GM19455 (cell line): Measurements from ENCODE around the gene UNC5C.

Experiments used
- ATAC-seq: cut with Tn5 transposase; IDR thresholded peaks from one replicate; pipeline ENCODE4 v1.9.1; 2021; ENCODE audit not compliant: unreplicated experiment

UNC5C gene

DNA sequence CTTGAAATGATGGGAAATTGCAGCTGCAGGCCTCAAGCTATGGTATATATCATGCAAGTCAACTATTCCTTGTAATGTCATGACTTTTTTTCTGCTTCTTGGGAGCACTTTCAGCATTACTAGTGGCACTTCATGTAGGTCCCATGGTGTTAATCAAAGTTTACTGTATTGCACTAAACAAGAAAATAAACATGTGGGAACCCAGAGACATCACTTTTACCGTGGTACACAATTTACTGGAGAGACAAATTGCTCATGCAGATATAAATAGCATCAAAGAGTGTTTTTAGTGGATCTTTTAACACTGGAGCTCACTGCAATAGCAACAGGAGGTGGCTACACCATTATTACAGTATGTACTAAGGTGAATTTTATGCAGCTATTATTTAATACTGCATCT, 79.2 kb downstream of the UNC5C start:
- no peak for ATAC-seq

DNA sequence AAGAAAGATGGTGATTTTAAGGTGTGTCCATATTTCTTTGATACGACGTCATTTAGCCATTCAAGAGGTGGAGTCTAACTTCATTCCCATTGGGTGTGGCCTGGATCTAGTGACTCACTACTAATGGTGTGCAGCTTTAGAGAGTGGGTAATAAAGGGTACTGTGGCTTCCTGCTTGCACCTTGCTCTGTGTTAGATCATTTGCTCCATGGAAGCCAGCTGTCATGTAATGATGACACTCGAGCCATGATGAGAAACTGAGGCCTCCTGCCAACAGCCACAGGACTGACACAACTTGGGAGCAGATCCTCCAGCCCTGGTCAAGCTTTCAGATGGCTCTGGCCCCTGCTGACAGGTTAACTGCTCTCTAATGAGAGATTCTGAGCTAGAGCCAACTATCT, 82.0 kb downstream of the UNC5C start:
- ATAC-seq = no peak

DNA sequence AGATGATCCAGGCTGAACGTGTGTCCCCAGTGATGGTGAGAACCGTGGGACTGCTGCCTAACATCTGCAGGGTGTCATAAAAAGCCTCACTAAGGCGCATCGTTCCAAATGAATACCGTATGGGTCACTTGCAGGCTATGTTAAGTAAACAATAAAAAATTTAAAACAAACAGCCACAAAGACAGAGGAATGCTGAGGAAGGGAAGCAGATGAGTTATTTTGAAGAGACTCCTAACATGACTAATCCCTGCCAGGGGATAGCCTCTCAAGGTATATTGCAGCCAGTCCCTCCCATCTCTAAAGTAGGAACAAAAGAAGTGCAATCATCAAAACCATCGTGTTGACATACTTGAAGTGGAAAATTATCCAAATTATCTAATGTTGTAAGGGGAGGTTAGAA, 83.8 kb downstream of the UNC5C start:
- no peak for ATAC-seq

DNA sequence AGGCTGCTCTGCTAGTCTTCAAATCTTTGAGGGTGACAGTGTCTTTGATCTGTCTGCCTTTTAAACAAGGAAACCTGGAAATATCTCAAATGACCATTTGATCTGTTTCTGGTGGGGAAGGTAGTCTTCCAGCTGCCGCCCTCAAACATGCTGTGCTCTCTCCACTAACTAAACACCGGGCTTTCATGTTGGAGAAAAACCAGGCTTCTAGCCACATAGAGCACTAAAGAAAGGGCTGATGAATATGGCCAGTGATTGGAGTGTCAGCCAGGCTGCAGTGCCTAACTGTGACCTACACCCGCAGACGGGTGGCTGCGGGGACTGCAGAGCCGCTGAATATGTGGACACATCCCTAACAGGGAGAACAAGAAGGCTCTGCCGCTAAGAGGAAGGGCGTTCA, 85.9 kb downstream of the UNC5C start:
- ATAC-seq = no peak

DNA sequence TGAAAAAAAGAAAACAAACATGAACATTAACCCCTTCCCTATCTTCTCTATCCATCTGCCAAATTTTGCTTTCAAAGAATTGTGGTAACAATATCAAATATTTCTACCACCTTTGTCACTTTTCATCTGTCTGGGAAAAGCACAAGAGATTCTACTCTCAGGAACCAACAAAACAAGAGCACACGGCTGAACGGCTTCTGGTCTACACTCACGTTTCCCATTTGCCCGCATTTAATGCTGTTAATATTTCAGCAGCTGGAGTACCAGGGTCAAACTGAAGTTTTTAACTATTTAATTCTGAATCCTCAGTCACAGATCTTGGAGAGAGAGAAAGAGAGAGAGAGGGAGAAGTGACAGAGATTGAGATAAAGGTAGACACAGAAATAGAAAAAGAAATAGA, 91.4 kb downstream of the UNC5C start:
- ATAC-seq = no peak

DNA sequence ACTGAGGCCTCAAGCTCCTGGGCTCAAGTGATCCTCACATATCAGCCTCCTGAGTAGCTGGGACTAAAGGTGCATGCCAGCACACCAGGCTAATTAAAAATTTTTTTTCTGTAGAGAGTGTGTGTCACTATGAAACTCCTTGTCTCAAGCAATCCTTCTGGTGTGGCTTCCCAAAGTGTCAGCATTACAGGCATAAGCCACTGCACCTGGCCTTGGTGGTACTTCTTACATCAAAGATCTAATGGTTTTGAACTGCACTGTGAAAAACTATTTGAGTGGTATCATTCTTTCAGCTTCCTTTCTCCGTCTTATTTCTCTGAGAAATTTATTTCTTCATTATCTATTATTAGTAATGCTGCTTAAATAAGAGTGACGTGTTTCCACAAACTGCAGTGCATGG, 98.5 kb downstream of the UNC5C start:
- no peak for ATAC-seq

DNA sequence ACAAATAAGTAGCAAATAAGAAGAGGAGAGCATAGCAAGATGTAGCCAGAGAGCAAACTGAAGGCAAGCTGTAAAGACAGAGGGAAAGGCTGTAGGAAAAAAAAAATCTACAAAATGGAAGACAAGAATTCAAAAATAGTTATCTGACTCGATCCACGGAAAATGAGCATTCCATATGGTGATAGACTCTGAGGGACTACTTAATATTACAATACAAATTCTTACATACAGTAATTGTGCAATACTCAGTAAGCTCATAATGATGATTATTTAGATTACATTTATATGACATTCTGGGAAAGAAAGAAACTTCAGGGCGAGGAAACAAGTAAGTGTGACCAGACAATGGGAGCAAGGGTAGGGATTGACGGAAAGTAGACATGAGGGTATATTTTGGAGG, 102.6 kb downstream of the UNC5C start:
- ATAC-seq = no peak

DNA sequence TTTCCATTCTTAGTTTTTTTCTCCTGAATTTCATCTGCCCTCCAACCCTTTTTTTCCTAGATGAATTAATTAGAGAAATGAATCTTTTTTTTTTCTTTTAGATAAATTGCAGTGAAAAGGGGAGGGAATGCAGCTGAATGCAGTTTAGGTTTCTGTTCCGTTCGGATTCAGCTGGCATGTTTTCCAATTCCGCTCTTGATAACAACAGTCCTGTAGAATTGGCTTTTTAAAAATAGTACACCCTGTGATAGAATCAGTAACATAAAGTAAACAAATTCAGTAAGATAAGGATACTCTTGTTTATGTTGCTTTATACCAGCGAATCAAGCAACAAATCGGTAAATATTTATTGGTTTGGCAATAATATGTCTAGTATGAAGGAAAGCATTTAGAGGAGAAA, 103.5 kb downstream of the UNC5C start:
- no peak for ATAC-seq

DNA sequence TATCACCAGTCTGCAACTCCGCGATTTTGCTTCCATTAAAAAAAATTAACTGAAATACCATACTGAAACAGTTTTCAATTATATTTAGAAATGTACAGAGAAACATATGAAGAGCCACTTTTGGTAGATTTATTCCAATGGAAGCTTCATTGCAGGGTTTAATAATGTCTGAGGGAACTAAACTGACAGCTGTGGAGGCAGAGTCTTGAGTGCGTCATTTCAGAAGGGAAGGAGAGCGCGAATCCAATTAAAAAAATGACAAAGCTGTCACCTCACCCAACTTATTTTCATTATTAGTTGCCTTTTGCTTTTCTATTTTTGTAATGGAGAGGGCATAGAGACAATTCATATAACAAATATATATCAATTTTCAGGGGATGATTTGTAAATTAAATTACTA, 104.0 kb downstream of the UNC5C start:
- ATAC-seq = no peak

DNA sequence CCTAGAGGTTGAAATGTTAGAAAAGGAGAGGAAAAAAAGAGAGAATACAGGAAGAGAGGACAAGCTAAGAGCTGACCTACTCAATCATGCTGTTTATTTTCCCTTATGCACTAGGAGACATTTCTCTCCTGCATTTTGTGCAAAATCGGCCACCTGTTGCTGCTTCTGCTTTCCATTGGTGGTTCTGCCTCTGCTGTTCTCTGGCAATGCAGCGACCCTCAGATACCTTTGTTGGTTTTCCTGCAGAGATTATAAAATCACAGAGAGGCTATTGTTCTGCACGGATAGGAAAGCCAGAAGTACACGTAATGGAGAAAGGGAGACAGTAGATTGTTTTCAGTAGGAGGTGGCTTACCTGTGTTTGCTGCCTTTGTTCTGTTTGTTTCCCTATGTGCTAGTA, 108.9 kb downstream of the UNC5C start:
- no peak for ATAC-seq

DNA sequence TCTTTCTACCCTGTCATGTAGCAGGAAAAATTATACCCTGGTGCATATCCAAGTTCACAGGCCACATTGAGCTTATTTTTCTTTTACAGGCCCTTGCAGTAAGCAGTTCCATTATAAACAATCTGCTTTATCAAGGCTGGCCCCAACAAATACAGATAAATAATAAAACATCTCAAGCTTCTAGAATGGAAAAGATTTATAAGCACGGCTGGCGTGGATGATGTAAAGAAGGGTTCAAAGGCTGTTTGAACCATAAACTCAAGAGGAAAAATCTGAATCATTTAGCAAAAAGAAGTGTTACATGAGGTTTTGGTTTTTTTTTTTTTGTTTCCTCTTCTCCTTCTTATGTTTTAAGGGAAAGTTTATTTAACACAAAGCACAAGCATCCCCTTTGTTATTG, 109.7 kb downstream of the UNC5C start:
- ATAC-seq = no peak

DNA sequence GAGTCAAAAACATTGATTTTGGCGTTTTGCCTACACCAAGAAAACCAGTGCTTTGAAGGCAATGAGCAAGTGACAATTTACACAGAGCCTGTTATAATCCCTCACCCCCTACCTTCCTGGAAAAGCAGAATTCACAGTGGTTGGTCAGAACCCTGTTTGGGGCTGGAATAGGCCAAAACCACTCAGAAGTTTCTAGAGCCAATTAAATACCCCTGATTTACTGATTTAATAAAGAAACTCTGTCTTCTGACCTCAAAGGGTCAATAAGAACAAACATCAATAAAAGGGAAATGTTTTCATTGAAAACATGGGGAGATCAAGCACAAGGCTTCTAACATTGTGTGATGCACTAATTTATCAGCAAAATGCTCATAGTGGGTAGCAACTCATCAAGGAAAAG, 116.3 kb downstream of the UNC5C start:
- no peak for ATAC-seq

DNA sequence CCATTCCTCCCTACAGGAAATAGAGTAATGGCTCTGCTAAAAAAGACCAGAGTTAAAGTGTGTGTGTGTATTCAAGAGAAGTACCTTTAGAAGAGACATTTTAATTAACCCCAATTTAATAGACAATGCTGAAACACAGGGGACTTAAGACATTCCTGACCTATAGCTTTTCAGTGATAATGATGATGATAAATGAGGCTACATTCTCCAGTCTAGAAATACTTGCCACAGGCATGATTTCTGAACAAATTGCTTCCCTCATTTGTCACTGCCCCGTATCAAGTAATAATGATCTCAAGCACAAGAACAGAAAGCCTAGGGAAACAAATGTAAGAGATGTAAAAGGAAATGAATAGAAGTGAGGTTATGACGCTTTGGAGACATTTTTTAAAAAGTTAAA, 117.1 kb downstream of the UNC5C start:
- no peak for ATAC-seq

DNA sequence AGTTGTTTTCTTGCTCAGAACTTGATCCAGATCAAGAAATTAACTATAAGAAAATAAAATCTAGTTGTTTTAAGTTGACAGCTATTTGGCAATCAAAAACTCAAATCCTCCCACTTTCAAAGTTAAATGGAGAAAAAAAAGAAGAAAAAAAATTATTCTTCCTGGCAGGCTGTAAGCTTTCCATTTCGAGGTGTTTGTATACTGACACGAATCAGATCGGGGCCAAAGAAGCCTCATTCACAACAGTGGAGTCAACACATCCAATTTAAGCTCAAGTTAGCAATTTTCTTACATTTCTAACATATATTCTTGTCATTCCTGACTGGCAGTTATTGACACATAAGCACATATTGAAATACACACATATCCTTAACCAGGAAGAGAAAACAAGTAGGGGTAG, 119.4 kb downstream of the UNC5C start:
- no peak for ATAC-seq

DNA sequence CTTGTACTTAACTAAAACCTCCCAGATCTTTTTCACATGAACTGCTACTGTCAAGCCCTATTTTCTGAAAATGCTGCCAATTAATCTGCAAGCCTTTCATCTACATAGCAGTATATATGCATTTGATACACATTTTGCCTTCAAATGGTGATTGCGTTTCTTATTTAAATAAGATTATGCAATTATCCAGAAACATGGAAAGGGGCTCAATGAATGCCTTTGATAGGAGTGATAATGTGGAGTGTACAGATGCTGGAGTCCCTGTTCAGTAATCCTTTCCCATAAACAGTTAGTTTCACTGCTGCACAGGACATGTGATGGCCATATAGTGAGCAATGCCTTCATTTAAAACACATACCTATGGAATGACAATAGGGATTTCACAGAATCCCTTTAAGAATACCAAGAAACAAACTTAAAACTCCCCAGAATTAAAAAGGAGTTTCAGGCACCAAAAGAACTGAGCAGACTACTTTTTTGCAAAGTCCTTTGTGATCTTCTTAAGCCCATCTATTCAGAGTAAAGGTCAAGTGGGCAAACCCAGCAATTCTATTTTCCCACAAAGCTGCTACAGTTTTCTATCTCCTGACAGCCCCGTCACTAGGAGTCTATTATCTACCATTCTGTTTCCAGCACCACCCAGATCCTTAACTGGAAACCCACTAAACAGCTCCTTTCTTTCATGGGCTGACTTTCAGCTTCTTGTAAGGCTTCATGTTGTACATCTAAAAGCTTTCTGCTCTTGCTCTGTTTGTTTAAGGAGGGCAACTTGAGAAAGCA, 120.3 kb downstream of the UNC5C start:
- ATAC-seq = no peak

DNA sequence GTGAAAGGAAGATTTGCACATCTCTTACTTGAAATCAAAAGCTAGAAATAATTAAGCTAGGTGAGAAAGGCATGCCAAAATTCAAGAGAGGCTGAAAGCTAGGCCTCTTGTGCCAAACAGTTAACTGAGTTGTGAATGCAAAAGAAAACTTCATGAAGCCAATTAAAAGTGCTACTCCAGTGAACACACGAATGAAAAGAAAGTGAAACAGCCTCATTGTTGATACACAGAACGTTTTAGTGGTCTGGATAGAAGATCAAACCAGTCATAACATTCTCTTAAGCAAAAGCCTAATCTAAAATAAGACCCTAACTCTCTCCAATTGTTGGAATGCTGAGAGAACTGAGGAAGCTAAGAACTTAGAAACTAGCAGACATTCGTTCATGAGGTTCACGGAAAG, 122.3 kb downstream of the UNC5C start:
- ATAC-seq = no peak

DNA sequence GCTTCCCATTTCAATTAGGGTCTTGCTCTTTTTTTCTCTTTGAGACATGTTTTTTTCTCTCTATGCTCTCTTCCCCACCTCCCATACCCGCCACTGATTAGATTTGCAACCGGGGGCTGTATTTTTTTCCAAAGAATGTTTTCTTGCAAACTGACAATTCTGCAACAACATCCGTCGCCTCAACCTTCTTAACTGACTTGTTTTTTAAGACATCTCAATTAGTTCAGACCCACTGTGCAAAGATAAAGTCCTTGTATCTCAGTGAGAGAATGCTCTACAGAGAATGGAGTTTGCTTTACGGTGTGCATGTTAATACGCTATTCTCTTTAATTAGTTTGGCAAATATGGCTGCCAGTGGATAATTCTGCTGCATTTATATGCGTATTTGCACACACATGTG, 126.3 kb downstream of the UNC5C start:
- no peak for ATAC-seq

DNA sequence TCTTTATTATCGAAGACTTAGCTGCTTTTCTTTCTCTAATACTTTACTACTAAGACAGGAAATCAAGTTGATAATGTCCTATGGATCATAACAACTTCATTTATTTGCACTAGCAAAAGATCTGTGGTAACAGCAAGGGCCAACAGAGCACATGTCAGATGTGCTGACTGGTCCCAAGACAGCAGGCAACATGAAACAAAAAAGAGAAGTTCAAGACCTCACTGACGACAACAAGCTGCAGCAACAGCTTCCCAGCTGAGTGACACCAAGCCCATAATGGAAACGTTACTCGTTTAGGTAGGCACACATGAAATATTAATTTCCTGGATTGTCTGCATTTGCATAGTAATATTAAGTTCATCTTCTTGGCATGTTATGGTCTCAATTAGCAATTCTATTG, 126.9 kb downstream of the UNC5C start:
- ATAC-seq = no peak

DNA sequence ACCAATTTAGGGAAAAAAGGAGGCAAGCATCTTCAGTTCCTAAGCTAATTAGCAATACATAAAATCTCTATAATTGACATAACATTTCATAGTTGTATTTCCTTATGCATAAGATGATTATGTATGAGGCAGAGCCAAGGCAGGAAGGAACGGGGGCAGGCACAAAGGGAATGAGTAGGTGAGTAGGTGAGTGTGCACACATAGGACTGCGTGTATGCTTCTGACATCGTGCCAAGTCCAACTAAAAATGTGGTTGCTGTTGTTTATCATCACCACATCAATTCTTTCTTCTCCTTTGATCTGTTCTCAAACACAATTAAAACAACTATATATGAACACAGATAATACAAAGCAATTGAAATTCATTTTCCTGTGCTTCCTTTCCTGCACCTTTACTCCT, 131.2 kb downstream of the UNC5C start:
- no peak for ATAC-seq

DNA sequence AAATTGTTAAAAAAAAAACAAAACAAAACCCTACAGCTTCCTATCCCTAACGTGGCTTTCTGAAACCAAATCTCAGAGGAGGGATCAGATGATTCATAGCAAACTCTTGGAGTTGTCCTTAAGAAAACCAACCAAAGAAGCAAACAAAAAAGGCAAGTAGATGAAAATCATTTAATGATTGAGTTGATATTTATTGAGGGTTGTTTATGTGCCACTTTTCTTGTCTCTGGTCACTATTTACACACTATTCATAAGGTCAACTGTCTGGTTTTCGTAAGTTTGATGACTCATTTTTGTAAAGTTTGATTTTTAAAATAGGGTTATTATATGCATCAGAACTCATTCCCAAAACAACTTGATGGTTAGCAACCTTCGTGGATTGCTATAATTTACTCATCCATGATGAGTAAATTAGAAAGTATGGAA, 133.4 kb downstream of the UNC5C start:
- no peak for ATAC-seq

DNA sequence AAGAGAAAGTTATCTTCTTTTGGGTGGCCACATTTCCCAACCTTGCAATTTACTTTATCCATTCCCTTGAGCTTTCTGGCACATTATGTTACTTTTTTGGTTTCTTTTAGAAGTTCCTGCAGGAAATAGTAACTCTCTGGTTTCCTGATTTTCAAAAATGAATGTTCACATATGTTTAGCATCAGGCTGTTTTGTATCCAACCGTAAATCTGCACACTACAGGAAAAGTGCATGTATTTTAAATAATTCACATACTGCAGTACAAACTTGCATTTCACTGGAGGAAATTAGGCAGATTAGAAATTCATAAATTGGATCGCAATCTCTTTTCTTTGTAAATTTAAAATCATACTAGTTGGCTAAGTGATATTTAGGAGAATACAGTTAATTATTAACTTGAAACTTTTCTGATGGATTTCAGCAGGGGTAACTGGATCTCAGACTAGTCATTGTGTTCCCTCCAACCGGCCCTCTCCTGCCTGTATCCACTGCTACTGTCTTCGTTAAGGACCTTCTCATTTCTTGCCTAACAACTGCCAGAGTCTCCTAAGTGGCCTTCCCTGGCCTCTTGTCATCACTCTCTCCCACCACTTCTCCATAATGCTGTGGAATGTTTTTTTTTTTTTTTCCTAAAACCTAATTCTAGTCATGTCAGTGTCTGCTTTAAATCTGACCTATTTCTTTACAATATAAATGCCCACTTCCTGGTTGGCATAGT, 137.2 kb downstream of the UNC5C start:
- no peak for ATAC-seq

DNA sequence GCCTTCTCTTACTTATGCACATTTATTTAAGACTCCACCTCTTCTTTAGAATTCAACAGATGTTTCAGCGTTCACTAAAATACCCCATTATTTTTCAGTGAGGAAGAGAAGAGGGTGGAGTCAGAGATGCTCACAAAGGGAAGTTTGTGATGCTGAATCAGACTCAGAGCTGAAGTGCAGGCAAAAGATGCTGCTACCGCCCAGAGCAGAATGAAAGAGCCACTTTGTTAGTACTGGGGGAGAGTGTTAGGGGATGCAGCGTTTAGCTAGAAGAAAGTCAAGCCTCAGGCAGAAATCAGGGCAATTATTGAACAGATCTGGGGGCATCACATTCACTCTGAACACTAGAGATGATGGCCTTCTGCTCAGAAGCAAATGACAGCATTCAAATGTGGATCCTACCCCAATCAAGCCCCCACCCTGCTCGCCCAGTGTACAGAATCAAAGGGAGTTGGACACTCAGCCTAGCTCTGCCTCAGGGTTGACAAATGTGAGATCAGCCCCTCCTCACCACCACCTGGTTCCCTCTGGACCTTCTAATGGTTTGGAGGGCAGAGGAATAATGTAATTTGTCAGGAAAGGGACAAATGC, 138.3 kb downstream of the UNC5C start:
- no peak for ATAC-seq
